HG03460 (cell line): ENCODE results near the gene ITGB1.
"Not testable (repeated sequence)": the region's sequence is repeated elsewhere in the genome, so short reads cannot be mapped to it uniquely, and the experiment has no call there.

Experiments
- ATAC-seq: cut with Tn5 transposase; IDR thresholded peaks from one replicate; pipeline ENCODE4 v1.9.1; 2021; ENCODE audit not compliant: unreplicated experiment

The ITGB1 gene

GRCh38 chr10:32940321-32941301, 17.4 kb downstream of the ITGB1 start:
- ATAC-seq: no peak

- no peak for ATAC-seq
Measured at GRCh38 chr10:32939296-32940111, 18.5 kb downstream of the ITGB1 start.

- no peak for ATAC-seq
Measured at GRCh38 chr10:32938554-32939061, 19.4 kb downstream of the ITGB1 start.

- ATAC-seq: no peak
Measured at GRCh38 chr10:32937911-32938424, 20.1 kb downstream of the ITGB1 start.

GRCh38 chr10:32932225-32932729, 25.8 kb downstream of the ITGB1 start:
- no peak for ATAC-seq

GRCh38 chr10:32931593-32931992, 26.4 kb downstream of the ITGB1 start:
- ATAC-seq: no peak

GRCh38 chr10:32930036-32930435, 28.0 kb downstream of the ITGB1 start:
- no peak for ATAC-seq

GRCh38 chr10:32929634-32930033, 28.4 kb downstream of the ITGB1 start:
- ATAC-seq: no peak

- ATAC-seq: no peak
Measured at GRCh38 chr10:32927750-32928149, 30.3 kb downstream of the ITGB1 start.

- no peak for ATAC-seq
Measured at GRCh38 chr10:32923849-32924248, 34.2 kb downstream of the ITGB1 start.

- ATAC-seq: no peak
Measured at GRCh38 chr10:32923134-32923533, 34.9 kb downstream of the ITGB1 start.

- no peak for ATAC-seq
Measured at GRCh38 chr10:32922170-32922569, 35.9 kb downstream of the ITGB1 start.

- not testable (repeated sequence) for ATAC-seq
Measured at GRCh38 chr10:32917817-32918216, 40.2 kb downstream of the ITGB1 start.

- ATAC-seq: no peak
Measured at GRCh38 chr10:32911285-32912016, 46.6 kb downstream of the ITGB1 start.

GRCh38 chr10:32909970-32910369, 48.1 kb downstream of the ITGB1 start:
- not testable (repeated sequence) for ATAC-seq

GRCh38 chr10:32909456-32909855, 48.6 kb downstream of the ITGB1 start:
- ATAC-seq: no peak

GRCh38 chr10:32906595-32906994, 51.4 kb downstream of the ITGB1 start:
- no peak for ATAC-seq

- no peak for ATAC-seq
Measured at GRCh38 chr10:32905466-32905865, 52.6 kb downstream of the ITGB1 start.

- no peak for ATAC-seq
Measured at GRCh38 chr10:32901815-32902214, 56.2 kb downstream of the ITGB1 start.

GRCh38 chr10:32895200-32895968, 62.6 kb downstream of the ITGB1 start:
- not testable (repeated sequence) for ATAC-seq
